ENCODE data around the gene PORCN. TPM values are rescaled to one million over a fixed set of nuclear protein-coding genes. Genes with fewer than 3 reads are reported as not detected.

Gene PORCN
- total and polyA plus RNA-seq, 2 donors (not counting 3 experiments of a cell fraction or from before 2014, with no cell fraction given), result 7.6 to 21.0 TPM

GRCh38 chrX:48480142-48480541, 28.6 kb upstream of the PORCN start:
- Histone ChIP-seq H3K27me3 (ENCODE audit: control insufficient read depth in 2 of 2, insufficient read depth in 2 of 2, low read length in 2 of 2) (no peaks in the 10 kb centered on the region), H3K79me2 (ENCODE audit: control insufficient read depth, insufficient read depth, low read length) (peaks cover 34% of the 10 kb centered on the region), H3K9me3 (replicated peaks; ENCODE audit: control insufficient read depth, insufficient read depth, low read length) (no peaks in the 10 kb centered on the region), H3K9me1 (replicated peaks; ENCODE audit: control insufficient read depth, extremely low read depth, insufficient read depth, low read length) (no peaks in the 10 kb centered on the region), H3K27ac (ENCODE audit: insufficient read depth, low read depth, low read length) (no peak overlapping the region), H3K9ac (replicated peaks; ENCODE audit: extremely low read depth, insufficient read depth, low read length) (no peak overlapping the region), H3K36me3 (ENCODE audit: control insufficient read depth in 2 of 2, extremely low read depth in 1 of 2, insufficient read depth in 2 of 2, low read length in 2 of 2) (peaks cover 0 to 9% of the 10 kb centered on the region in 2 experiments), H2AFZ (ENCODE audit: low read depth, low read length) (no peak overlapping the region), H3K4me2 (ENCODE audit: insufficient read depth, low read length) (no peak overlapping the region), H4K20me1 (replicated peaks; ENCODE audit: control insufficient read depth, extremely low read depth, insufficient read depth, low read length) (no peaks in the 10 kb centered on the region), H3K4me1 (ENCODE audit: control insufficient read depth, extremely low read depth, insufficient read depth, low read length) (peaks cover 4% of the 10 kb centered on the region), H3K4me3 (replicated peaks in 1 of 3; ENCODE audit: insufficient read depth in 1 of 3, low read depth in 1 of 3, low read length in 3 of 3) (no peak overlapping the region)
- BruUV-seq (replicated peaks), result no TSS peak
- intact Hi-C loops (cut with micrococcal nuclease) (no loop called here), dilution Hi-C loops (cut with MboI; ENCODE audit: extremely low pct_ligation_motif_present, low sequenced_read_pairs) (no loop called here)
- CTCF ChIA-PET, result no interaction called here
- POLR2A ChIA-PET, result interaction anchor here (0.5 kb wide), 1 partner anchor 93 kb away, joined by 3 read pairs; no protein-coding TSS in a partner anchor
- no peak for TF ChIP-seq FOS (IDR thresholded peaks at IDR 0.05; ENCODE audit: borderline replicate concordance, insufficient read depth, low read length)
- no peak for TF ChIP-seq MYC (IDR thresholded peaks at IDR 0.05; ENCODE audit: low read depth, low read length)
- TF ChIP-seq MAX (IDR thresholded peaks at IDR 0.05; ENCODE audit: insufficient read depth, insufficient read length), result no peak
- TF ChIP-seq EZH2 (IDR thresholded peaks at IDR 0.05; ENCODE audit: borderline replicate concordance, low read depth, low read length, severe bottlenecking), result no peak
- no peak for TF ChIP-seq GATA2 (IDR thresholded peaks at IDR 0.05; ENCODE audit: insufficient read depth, insufficient read length, low read depth, low read length)
- no peak for TF ChIP-seq JUN (IDR thresholded peaks at IDR 0.05; ENCODE audit: borderline replicate concordance, insufficient read depth, insufficient read length, low read depth)
- TF ChIP-seq CTCF (IDR thresholded peaks at IDR 0.05; ENCODE audit: extremely low read depth in 1 of 2, insufficient read depth in 1 of 2, low read depth in 1 of 2, low read length in 2 of 2), result no peak
- no peak for TF ChIP-seq POLR2A (IDR thresholded peaks at IDR 0.05; ENCODE audit: low read depth, low read length)
- TF ChIP-seq POLR2AphosphoS5 (IDR thresholded peaks at IDR 0.05; ENCODE audit: insufficient read depth, low read depth, low read length), result no peak
- DNase-seq (ENCODE audit: low read depth, low spot score) (no peak), FAIRE-seq (no peak)
